Sigmoid colon (tissue), 7 donors: ENCODE measurements around the gene FAM3A. TPM values are rescaled to one million over a fixed set of nuclear protein-coding genes. Genes with fewer than 3 reads are reported as not detected.

Experiments used
- DNase-seq: peaks from one replicate; pipeline ENCODE4 v3.0.0-alpha.2; 2019
- H3K27ac ChIP-seq, 4 donors: fragments of 200-600 bp; sonication (generic); one replicate each; pipeline ENCODE4 v1.5.1; 2016 to 2019; ENCODE audit warnings: mild to moderate bottlenecking in 1 of 4
- H3K27me3 ChIP-seq, 3 donors: fragments of 200-600 bp; sonication (generic); one replicate each; pipeline ENCODE4 v1.5.1; 2019; ENCODE audit warnings: mild to moderate bottlenecking in 1 of 3
- H3K36me3 ChIP-seq, 4 donors: fragments of 200-600 bp; sonication (generic); one replicate each; pipeline ENCODE4 v1.5.1; 2016 to 2019
- H3K4me1 ChIP-seq, 4 donors: fragments of 200-600 bp; sonication (generic); one replicate each; pipeline ENCODE4 v1.5.1; 2017 to 2019
- H3K4me3 ChIP-seq, 4 donors: fragments of 200-600 bp; sonication (generic); one replicate each; pipeline ENCODE4 v1.5.1; 2017 to 2019; ENCODE audit warnings: mild to moderate bottlenecking in 2 of 4, moderate library complexity in 1 of 4
- H3K9me3 ChIP-seq, 4 donors: fragments of 200-600 bp in 3 of 4; sonication (generic) in 3 of 4; one replicate each; pipeline versions ENCODE4 v1.5.1 to v1.6.1; 2013 to 2019
- EP300 ChIP-seq, 4 donors: sonication (generic); formaldehyde crosslinking; IDR thresholded peaks; one replicate each; pipeline ENCODE4 v1.6.1; 2017; ENCODE audit warnings: antibody characterized with exemption in 4 of 4
- POLR2A ChIP-seq, 2 donors: fragments of 450-650 bp; IDR thresholded peaks; one replicate each; pipeline ENCODE4 v1.6.1; 2016; ENCODE audit warnings: antibody characterized with exemption in 2 of 2, mild to moderate bottlenecking in 2 of 2, moderate library complexity in 2 of 2
- POLR2AphosphoS5 ChIP-seq, 4 donors: sonication (generic); formaldehyde crosslinking; IDR thresholded peaks; one replicate each; pipeline ENCODE4 v1.6.1; 2017; ENCODE audit warnings: antibody characterized with exemption in 4 of 4
- WGBS, 2 donors: extraction: QIAGEN DNeasy Blood & Tissue Kit; methylation state at CpG; one replicate each; pipeline ENCODE4 v1.1.7; 2013; 5-methylcytosine and 5-hydroxymethylcytosine counted together
- intact Hi-C: fragments of 100-400 bp; cut with DNase I; formaldehyde crosslinking; loops from one replicate; pipeline ENCODE4 v1.15.1; 2023
- polyA plus RNA-seq, 3 donors: library from polyadenylated mRNA; stranded (reverse); fragments of 200-250 nt; gene quantifications; one replicate each; pipeline ENCODE4 v1.2.3, GENCODE V29; 2013
- total RNA-seq, 4 donors: library from RNA; depleted of rRNA; stranded (reverse); fragments of >200 nt; gene quantifications; one replicate each; pipeline ENCODE4 v1.1.0, GENCODE V29; 2016
- TF ChIP-seq, protein P1 (sequence below), 4 experiments: fragments of 450-650 bp in 3 of 4; fragments of 200-600 bp in 1 of 4; IDR thresholded peaks; one replicate each; pipeline ENCODE4 v1.5.1; 2016 to 2019; ENCODE audit warnings: antibody characterized with exemption in 4 of 4, mild to moderate bottlenecking in 3 of 4, moderate library complexity in 2 of 4
- donor health status: healthy with polysubstance abuse.
- donor health status: Bipolar disorder and iron deficiency.
- donor health status: healthy.

Gene FAM3A
- total and polyA plus RNA-seq, 7 donors = 30.7 to 64.9 (median 49.0) TPM

DNA sequence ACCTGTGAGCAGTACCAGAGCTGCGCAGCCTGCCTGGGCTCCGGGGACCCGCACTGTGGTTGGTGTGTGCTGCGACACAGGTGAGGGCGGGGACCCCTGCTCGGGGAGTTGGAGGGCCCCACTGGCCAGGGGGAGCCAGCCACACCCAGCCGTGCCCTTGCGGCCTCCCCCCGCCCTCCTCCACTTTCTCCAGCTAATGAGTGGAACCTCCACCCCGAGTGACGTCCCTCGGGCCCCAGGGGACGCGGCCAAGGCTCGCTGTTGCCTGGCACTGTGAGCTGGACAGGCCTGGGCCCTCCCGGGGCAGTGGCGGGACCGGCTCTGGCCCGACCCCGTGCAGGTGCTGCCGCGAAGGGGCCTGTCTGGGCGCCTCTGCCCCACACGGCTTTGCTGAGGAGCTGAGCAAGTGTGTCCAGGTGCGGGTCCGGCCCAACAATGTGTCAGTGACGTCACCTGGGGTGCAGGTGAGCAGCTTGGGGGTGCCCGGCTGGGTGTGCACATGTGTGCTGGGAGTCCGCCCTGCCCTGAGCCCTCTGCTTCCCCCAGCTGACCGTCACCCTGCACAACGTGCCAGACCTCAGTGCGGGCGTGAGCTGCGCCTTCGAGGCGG lies 52.3 kb downstream of the FAM3A start:
- intact Hi-C loops = no loop called here
- 92 to 93% methylated on average over 36 of the region's 36 CpGs for WGBS, 2 donors

DNA sequence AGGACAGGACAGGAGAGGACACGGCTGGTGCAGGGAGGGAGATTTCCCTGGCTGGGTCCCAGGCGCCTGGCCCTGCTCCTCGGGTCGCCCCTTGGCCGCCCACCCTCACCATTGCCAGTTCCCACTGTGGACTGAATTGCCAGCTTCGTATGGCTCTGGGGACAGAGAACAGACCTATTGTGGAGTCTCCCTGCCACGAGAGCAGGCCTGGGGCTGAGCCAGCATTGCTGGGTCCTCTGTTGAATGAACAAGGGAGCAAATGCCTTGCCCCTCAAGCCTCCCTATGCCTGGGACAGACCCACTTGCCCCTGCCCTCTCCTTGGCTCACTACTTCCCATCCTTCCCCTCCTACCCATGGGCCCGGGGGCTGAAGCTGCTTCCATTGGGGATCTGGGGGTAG lies 53.6 kb downstream of the FAM3A start:
- H3K4me3 ChIP-seq = no peak overlapping the region
- TF ChIP-seq POLR2AphosphoS5 (IDR thresholded peaks at IDR 0.05) (no peak), POLR2A (IDR thresholded peaks at IDR 0.05) (no peak), EP300 (IDR thresholded peaks at IDR 0.05) (no peak)
- TF ChIP-seq, protein P1, sequence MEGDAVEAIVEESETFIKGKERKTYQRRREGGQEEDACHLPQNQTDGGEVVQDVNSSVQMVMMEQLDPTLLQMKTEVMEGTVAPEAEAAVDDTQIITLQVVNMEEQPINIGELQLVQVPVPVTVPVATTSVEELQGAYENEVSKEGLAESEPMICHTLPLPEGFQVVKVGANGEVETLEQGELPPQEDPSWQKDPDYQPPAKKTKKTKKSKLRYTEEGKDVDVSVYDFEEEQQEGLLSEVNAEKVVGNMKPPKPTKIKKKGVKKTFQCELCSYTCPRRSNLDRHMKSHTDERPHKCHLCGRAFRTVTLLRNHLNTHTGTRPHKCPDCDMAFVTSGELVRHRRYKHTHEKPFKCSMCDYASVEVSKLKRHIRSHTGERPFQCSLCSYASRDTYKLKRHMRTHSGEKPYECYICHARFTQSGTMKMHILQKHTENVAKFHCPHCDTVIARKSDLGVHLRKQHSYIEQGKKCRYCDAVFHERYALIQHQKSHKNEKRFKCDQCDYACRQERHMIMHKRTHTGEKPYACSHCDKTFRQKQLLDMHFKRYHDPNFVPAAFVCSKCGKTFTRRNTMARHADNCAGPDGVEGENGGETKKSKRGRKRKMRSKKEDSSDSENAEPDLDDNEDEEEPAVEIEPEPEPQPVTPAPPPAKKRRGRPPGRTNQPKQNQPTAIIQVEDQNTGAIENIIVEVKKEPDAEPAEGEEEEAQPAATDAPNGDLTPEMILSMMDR (IDR thresholded peaks at IDR 0.05) = no peak
- peaks cover 0 to 15% (median 11%) of the 10 kb centered on the region in 4 donors for H3K4me1 ChIP-seq
- no peaks in the 10 kb centered on the region for H3K9me3 ChIP-seq
- no peak for DNase-seq
- H3K36me3 ChIP-seq = peaks cover 0 to 22% (median 2%) of the 10 kb centered on the region in 4 donors
- H3K27ac ChIP-seq = no peak overlapping the region
- intact Hi-C loops = no loop called here
- no peaks in the 10 kb centered on the region for H3K27me3 ChIP-seq
- 89 to 93% methylated on average over 8 of the region's 8 CpGs for WGBS, 2 donors

More for the DNA sequence above, 52.3 kb downstream of the FAM3A start:
- H3K36me3 ChIP-seq = peaks cover 0 to 31% (median 8%) of the 10 kb centered on the region in 4 donors
- no peak overlapping the region for H3K4me3 ChIP-seq
- H3K4me1 ChIP-seq = peaks cover 0 to 12% (median 10%) of the 10 kb centered on the region in 4 donors
- TF ChIP-seq, protein P1 (IDR thresholded peaks at IDR 0.05) = no peak
- TF ChIP-seq POLR2AphosphoS5 (IDR thresholded peaks at IDR 0.05) = no peak
- DNase-seq = no peak
- no peaks in the 10 kb centered on the region for H3K9me3 ChIP-seq
- H3K27me3 ChIP-seq = no peaks in the 10 kb centered on the region
- H3K27ac ChIP-seq = no peak overlapping the region

DNA sequence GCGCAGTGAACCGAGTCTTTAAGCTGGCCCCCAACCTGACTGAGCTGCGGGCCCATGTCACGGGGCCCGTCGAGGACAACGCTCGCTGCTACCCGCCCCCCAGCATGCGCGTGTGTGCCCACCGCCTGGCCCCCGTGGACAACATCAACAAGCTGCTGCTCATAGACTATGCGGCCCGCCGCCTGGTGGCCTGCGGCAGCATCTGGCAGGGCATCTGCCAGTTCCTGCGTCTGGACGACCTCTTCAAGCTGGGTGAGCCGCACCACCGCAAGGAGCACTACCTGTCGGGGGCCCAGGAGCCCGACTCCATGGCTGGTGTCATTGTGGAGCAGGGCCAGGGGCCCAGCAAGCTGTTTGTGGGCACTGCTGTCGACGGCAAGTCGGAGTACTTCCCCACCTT lies 55.7 kb downstream of the FAM3A start:
- Histone ChIP-seq H3K27me3 (no peaks in the 10 kb centered on the region), H3K4me3 (no peak overlapping the region), H3K27ac (peak overlapping the region in 1 of 4 donors; percentile 74), H3K4me1 (peaks cover 0 to 15% (median 11%) of the 10 kb centered on the region in 4 donors), H3K9me3 (no peaks in the 10 kb centered on the region), H3K36me3 (peaks cover 0 to 14% (median 0%) of the 10 kb centered on the region in 4 donors)
- WGBS, 2 donors = 93 to 95% methylated on average over 26 of the region's 26 CpGs
- DNase-seq = no peak
- no peak for TF ChIP-seq EP300 (IDR thresholded peaks at IDR 0.05)
- TF ChIP-seq, protein P1 (IDR thresholded peaks at IDR 0.05) = no peak
- intact Hi-C loops = no loop called here

DNA sequence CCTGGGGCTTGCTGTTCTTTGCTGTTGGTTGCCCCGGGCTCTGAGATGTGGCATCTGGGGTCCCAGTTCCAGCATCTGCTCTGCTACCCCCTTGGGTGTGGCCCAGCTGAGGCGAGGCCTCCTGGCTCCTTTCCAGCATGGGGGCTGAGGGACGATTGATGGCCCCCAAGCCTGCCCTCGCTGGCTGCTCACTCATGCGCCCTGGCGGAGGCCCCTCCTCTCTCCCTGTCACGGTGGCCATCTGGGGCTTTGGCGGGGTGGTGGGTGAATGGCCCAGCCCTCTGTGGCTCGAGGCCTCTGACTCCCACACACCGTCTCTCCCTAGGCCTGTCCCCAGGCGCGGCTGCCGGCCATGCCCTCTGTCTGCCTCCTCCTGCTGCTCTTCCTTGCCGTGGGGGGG lies 56.2 kb downstream of the FAM3A start:
- peak overlapping the region in 3 of 4 donors; percentile 72 to 76 (median 74) for H3K27ac ChIP-seq
- intact Hi-C loops = loop anchor here (2.0 kb wide), 1 partner anchor 17 kb away; no protein-coding TSS in a partner anchor
- DNase-seq = no peak
- no peaks in the 10 kb centered on the region for H3K9me3 ChIP-seq
- no peaks in the 10 kb centered on the region for H3K27me3 ChIP-seq
- H3K4me1 ChIP-seq = peaks cover 0 to 15% (median 11%) of the 10 kb centered on the region in 4 donors
- TF ChIP-seq, protein P1 (IDR thresholded peaks at IDR 0.05) = no peak
- TF ChIP-seq POLR2A (IDR thresholded peaks at IDR 0.05) (no peak), POLR2AphosphoS5 (IDR thresholded peaks at IDR 0.05) (no peak), EP300 (IDR thresholded peaks at IDR 0.05) (no peak)
- peak overlapping the region in 3 of 4 donors; percentile 59 to 76 (median 67) for H3K4me3 ChIP-seq
- H3K36me3 ChIP-seq = peaks cover 0 to 14% (median 0%) of the 10 kb centered on the region in 4 donors
- WGBS, 2 donors = 65 to 66% methylated on average over 14 of the region's 14 CpGs
